Stimulated activated CD8-positive, alpha-beta memory T cell treated with anti-CD3 and anti-CD28 coated beads, Interleukin-12 subunit alpha, Interleukin-12 subunit beta, amount 100 ng/mL, for 24 hours (primary cell): Measurements from ENCODE around the gene PPT2.
"Not testable (repeated sequence)": the region's sequence is repeated elsewhere in the genome, so short reads cannot be mapped to it uniquely, and the experiment has no call there.

ENCODE experiments used
- DNase-seq: peaks from one replicate; pipeline ENCODE4 v3.0.0-alpha.2; 2020; ENCODE audit errors: extremely low read depth

Gene PPT2

DNA sequence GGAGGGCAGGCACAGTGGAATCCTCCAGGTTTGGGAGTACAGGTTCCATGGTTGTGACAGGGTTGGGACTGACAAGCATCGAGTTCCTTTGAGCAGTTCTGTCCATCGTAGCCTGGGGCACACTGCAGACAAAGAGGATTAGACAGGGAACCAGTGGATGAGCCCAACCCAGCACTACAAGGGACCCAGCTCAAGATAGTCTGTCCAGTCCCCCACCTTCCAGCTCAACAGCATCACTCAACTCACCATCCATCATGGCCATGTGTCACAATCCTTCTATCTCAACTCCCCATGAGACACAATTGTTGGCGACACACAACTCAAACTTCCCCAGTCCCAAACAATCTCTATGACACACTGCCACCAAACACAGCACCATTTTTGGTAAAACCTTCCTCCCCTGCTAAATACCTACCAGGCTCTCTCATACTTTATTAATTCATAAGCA, 50.4 kb downstream of the PPT2 start:
- no peak for DNase-seq

DNA sequence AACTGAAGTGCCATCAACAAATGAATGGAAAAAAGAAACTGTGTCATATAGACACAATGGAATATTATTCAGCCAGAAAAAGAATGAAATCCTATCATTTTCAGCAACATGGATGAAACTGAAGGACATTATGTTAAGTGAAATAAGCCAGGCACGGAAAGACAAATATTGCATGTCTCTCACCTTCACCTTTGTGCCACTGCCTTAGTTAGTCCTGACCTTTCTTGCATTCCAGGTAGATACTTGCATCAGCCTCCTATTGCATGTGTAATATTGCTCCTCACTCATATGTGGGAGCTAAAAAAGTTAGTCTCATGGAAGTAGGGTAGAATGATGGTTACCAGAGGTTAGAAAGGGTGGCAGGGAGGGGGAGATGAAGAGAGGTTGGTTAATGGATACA, 55.1 kb downstream of the PPT2 start:
- DNase-seq = no peak

DNA sequence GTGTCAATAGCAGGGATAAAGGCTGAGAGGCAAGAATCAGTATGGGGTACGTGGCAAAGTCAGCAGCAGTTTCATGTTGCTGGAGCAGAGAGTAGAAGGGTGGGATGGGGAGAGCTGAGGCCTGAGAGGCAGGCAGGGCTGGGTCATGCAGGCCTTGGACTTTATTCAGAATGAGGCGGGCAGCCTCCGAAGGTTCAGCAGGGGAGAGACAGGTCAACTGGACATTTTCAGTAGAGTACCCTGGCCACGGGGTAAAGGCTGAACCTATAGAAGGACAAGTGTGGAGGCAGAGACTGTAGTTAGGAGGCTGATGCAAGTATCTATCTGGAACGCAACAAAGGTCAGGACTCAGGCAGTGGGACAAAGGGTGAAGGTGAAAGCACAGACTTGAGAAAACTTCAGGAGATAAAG, 56.3 kb downstream of the PPT2 start:
- DNase-seq = no peak

DNA sequence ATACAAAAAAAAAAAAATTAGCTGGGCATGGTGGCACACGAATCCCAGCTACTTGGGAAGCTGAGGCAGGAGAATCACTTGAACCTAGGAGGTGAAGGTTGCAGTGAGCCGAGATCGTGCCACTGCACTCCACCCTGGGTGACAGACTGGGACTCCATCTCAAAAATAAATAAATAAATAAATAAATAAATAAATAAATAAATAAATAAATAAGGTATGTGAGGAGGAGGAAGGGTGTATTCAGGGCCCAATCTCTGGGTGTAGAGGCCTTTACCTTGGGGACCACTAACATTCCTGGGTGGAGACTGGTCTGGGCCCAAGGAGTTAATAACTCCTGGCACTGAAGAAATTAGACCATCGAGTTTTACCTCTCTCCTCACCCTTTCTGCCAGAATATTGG, 57.5 kb downstream of the PPT2 start:
- DNase-seq = not testable (repeated sequence)

DNA sequence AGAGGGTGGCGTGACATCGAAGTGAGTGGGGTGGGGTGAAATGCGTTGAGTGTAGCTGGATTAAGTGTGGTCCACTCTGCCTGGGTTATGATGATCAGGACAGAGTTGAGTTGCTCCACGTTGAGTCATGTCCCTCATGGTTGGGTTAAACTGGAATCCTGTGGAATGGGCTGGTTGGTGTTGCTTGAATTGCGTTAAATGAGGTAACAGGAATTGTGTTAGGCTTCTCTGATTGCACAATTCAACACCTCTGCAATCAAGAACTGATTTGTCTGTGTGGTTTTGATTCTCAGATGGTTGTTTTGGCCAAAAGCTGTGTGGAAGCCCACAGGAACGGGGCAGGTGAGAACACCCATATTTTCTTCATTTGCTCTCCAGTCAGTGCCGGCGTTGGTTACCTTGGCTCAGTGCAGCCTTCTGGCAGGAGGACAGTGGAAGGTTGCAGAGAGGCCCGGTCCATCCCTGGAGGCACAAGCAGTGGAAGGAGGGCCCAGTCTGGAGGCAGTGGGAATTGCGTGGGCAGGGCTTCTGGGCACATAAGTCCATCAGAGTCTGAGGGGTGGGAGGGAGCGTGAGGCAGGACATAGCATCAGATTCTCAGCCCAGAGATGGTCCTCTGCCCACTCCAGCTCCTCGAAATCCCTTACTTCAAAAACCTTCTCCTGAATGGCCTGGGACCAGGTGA, 58.3 kb downstream of the PPT2 start:
- DNase-seq = no peak
